Fibroblast of skin of back (primary cell): ENCODE results near the gene ALDH1L1.
"Not testable (repeated sequence)": the region's sequence is repeated elsewhere in the genome, so short reads cannot be mapped to it uniquely, and the experiment has no call there.

Experiments used
- DNase-seq: peaks from one replicate; pipeline ENCODE4 v3.0.0-alpha.2; 2013

Gene ALDH1L1

GRCh38 chr3:126104742-126105605, 75.4 kb downstream of the ALDH1L1 start:
- DNase-seq, result no peak

- no peak for DNase-seq
These were observed 76.3 kb downstream of the ALDH1L1 start for GRCh38 chr3:126104028-126104635.

DNA sequence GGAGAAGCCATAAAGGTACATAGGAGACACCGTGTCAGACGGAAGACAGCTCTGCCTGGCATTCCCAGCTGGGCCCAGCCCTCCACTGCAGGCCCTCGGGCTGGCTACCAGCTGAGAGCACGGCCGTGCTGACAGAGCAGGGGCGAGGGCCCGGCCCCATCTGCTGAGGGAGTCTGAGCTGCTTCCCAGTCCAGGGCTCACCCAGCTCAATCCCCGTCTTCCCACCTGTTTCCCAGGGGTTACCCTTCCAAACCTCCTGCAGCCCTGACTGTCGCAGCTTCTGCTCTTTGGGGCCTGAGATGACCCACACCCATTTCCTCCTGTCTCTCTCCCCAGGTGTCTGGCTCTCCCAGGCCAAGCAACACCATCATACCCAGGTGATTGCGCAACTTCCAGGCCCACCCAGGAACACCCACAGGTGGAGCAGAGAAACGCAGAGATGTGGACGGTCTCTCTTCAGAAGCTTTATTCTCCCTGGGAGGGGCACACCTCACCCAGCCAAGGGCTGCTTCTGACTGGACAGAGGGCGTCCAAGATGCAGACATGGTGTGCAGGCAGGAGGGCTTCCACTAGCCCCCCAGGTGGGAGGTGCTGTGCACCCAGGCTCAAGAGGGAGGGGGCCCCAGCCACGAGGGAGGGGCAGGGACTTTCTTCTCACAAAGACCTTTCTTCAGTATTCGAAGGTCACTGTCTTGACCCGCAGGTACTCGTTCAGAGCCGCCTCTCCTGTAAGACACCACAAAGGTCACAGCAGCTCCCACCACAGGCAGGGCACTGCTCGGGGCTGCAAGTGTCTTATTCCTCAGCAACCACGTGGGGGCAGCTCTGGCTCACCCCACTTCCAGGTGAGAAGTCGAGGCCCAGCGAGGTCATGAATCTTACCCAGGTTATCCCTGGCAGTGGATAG, 77.0 kb downstream of the ALDH1L1 start:
- no peak for DNase-seq

- peak; percentile 68 for DNase-seq
These were observed 77.8 kb downstream of the ALDH1L1 start for GRCh38 chr3:126102530-126102951.

DNA sequence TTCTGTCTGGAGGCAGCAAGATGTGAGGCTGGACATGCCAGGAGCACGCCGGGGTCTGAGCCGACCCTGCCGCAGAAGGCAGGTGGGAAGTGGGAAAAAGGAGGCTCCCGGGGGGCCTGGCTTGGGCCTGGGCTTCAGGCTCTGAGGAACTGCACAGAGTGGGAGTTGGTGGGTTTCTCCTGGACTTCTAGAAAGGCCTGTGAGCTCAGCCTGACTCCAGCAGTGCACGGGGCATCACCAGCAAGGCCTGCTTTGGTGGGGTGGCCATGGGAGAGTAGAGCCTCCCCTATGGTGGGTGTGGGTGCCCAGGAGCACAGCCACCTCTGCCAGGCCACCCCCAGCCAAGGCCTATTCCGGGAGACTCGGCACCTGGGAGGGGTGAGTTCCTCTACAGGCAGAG, 78.4 kb downstream of the ALDH1L1 start:
- DNase-seq, result no peak

DNA sequence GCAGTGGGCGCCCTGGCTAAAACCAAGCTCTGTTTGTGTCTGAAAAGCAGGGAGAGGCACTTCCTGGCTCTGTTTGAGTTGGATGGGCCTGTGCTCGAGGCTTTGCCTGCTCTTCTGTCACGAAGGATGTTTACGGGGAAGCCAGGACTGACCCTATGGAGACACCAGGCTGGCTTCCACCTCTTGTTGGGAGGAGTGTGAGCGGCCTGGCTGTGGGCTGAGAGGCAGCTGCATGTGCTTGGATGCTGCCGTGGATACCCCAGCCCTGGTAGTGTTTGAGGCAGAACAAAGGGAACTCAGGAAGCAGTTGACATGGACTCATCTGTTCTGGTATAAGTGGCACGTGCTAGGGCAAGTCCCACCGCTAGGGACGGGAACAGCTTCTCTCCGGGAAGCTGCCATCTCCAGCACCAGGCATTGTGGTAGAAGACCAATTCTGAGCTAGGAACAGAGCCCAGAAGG, 78.8 kb downstream of the ALDH1L1 start:
- DNase-seq, result no peak

DNA sequence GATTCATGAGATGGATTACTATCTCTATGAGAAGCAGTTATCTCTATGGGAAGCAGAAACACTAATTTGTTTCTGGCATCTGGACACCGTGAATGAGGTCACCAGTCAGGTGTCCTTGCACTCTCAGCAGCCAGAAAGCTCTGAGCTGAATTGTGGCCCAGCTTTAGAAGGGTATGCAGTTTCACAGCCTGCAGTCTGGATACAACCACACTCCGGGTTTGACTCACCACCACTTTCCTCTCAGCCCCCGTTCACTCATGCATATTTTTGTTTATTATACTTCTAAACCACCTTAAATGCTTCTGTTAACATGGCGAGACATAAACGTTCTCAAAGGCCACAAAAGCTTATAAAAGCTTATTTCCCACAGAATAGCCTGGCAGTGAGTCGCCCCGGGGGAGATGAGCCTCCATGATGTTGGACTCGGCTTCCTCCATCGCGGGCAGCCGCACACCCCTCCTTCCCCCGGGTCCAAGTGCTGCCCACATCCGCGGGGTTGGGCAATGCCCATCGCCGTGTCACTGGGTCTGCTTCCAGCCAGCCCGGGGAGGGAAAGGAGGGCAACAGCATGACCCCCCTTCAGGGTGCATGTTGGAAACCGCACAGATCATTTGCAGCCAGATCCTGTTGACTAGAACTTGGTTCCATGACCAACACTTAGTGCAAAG, 79.6 kb downstream of the ALDH1L1 start:
- peak; percentile 28 for DNase-seq

DNA sequence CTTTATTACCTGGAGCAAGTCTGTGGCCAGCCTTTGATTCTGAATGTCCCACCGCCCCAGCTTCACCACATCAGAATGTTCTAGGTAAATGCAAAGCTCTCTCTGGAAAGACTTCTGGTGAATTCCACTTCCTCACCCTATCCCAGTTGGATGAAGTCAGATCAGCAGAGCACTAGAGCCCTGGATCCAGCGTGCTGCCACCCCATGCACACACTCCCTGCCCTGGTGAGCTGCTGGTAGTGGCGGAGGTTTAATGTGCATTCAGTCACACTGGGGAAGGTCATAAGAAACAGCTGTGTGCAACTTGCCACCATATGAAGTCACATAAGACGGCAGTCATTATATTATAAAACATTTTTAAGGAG, 80.1 kb downstream of the ALDH1L1 start:
- no peak for DNase-seq

DNA sequence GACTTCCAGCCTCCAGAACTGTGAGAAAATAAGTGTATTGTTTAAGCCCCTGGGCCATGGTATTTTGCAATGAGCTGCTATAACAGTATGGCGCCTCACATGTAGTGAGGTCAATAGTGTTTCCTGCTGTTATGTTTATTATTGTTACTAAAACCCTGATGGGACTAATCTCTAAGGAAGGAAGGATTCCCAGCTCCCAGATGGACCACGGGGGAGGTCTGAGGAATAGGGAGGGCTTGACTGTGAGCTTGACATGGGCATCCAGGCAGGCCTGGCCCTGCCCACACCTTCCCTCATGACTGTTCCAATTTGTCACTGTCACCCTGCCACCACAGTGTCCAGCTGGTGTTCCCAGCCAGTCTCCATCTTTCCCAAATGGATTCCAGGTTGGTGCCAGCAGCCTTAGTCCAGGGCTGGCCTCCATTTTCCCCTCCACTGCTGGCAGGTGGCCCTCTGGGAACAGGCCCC, 82.0 kb downstream of the ALDH1L1 start:
- DNase-seq, result peak; percentile 19

GRCh38 chr3:126097801-126098200, 82.6 kb downstream of the ALDH1L1 start:
- DNase-seq, result no peak

GRCh38 chr3:126096274-126096673, 84.1 kb downstream of the ALDH1L1 start:
- DNase-seq, result not testable (repeated sequence)

- not testable (repeated sequence) for DNase-seq
These were observed 88.3 kb downstream of the ALDH1L1 start for GRCh38 chr3:126092128-126092527.

GRCh38 chr3:126087552-126088175, 92.7 kb downstream of the ALDH1L1 start:
- no peak for DNase-seq

- DNase-seq, result no peak
These were observed 94.5 kb downstream of the ALDH1L1 start for GRCh38 chr3:126085841-126086240.

DNA sequence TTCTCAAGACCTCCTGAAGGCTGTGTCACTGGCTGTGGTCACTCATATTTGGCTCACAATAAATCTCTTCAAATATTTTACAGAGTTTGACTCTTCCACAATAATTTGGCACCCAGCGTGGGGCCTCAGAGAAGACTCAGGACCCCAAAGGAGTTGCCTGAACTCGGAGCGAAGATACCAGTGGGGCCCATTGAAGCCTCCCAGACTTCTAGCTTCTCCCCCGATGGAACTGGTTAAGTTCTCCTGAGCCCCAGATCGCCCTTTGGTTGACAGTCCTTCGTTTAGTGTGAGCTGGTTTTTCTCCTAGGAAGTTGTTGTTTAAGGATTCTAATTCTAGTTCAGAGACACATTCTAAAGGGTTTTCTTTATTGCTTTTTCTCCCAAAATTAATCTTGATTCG, 95.1 kb downstream of the ALDH1L1 start:
- no peak for DNase-seq

DNA sequence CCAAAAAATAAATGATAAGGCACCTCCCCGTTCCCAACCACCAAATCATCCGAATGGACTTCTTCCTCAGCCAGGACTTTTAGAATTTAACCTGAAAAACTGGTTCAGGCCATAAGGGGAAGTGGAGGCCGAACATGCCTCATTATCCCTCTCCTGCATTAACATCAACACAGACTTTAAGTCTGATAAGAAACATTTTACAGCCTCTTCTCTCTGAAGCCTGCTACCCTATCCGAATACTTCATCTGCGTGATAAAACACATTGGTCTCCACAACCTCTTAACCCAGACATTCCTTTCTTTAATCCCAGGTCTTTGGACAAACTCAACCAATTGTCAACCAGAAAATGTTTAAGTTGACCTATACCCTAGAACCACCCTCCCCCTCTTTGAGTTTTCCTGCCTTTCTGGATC, 95.6 kb downstream of the ALDH1L1 start:
- no peak for DNase-seq

GRCh38 chr3:126083913-126084767, 96.2 kb downstream of the ALDH1L1 start, which contains the start of gene SLC41A3:
SLC41A3 (minus strand) TSS chr3:126084124; CDS start chr3:126068219, 15,905 bp downstream.
- DNase-seq, result peak; percentile 81

GRCh38 chr3:126083511-126083912, 96.9 kb downstream of the ALDH1L1 start:
- peak; percentile 44 for DNase-seq

DNA sequence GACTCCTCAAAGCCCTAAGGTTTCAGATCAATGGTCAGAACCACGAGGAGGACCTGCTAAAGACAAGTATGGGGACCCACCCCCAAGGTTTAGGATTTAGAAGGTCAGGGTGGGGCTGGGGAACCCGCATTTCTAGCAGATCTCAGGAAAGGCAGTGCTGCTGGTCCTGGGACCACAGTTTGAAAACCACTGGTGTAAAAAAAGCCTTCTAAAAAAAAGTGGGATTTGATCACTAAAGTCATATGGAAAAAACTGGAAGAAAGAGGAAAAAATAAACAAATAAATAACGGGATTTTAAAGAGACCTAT, 97.3 kb downstream of the ALDH1L1 start:
- no peak for DNase-seq

DNA sequence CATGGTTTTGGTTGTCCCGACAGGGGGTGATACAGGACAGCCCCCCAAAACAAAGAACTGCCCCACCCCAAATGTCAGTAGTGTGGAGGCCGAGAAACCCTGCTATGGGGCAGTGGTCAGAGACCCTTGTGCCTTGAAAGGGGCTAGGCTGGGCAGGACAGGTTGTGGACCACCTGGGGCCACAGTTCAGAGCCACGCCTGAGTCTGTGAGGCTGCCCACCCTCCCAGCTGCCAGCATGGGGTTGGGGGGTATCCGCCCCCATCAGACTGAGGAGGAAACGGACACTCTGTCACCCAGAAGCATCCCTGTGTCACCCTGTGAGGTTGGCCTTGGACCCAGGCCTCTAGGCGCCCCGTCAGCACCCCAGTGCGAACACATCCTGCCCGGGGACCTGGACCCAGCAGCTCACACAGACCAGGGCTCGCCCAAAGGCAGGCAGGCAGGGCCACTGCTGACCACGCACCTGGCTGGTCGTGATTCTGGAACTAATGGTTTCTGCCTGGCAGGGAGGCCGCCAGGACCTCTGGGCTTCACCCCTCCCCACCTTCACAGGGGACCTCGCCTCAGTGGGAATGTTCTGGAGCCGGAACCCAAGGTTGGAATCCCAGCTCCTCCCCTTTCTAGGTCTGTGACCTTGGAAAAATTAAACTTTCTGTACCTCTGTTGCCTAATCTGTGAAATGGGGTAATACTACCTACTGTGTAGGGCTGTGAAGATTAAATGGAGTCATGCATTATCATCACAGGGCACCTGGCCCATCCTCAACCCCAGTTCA, 97.8 kb downstream of the ALDH1L1 start:
- DNase-seq, result no peak
